ENCODE measurements around the gene CDH4.

The CDH4 gene

DNA sequence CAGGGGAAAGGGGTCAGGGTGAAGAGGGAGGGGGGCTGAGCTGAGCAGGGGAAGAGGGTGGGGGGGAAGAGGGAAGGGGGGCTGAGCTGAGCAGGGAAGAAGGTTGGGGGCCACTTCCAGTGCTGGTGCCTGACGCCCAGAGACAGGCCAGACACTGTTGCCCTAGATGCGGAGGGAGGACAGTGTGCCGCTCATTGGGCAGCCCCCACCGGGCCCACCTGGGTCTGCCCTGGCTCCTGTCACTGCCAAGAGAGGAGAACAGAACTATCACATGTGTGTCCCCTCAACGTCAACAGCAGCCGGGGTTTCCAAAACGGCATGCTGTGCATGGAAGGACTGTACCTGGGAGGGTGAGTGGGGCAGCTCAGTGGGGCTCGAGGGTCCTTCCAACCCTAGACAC lies 342.1 kb downstream of the CDH4 start:
- DNase-seq: no peak

DNA sequence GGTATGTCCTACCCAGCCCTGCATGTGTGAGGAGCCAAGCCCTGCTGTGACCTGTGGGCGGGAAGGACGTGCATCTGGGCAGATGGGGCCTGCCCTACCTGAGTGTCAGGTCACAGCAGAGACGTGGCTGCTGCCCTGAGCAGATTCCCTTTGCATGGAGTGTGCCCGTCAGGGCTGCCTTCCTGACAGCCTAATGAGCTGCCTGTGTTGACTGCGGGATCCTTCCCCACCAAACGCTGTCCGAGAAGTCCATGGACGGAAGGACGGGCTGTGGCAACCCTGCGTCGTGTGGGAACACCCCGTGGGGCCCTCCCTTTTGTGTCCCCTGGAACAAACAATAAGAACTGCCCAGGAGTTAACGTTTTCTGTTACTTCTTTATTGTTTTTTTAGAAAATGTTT lies 343.2 kb downstream of the CDH4 start:
- DNase-seq: no peak

DNA sequence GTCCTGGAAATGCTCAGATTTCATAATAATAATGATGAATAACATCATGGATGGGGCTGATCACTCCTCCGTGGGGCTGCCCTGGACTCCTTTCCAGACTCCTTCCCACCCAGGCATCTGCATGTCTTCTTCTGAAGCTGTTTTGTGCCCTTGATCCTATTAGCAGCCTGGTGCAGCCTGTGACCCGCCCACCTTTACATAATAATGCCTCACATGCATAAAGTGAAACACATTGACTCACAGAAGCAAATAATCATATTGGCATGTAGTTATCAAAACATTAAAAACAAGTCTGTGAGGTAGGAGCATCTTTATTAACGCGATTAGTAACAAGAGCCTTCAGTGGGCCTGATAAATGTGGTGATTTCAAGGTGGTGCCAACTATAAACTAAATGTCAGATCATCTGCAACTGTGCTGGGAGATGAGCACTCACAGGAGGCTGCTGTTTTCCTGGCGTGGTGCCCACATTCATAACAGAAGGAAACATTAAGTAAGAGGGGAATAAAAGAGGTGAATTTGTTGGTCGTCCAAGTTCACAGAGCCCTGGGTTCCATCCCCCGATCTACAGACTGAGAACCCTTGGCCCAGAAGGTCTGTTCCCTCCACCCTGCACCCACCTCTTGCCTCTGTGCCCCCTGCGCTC lies 344.7 kb downstream of the CDH4 start:
- no peak for DNase-seq

DNA sequence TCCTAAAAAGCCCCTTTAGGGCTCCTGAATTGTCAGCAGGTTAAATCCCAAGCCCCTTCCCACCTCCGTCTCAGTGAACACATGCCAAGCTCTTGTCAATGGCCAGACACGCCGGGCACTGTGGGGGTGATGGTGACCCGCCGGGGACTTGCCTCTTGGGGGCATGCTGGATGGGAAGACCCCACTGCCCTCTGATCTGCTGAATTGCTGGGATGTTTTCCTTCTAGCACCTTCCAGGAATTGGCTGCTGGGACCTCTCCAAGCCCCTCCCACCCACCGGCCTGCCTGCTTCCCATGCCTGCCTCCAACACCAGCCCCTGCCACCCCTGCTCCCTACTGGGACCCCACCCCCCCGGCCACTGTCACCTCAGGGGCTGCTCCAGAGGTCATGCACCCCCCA lies 345.9 kb downstream of the CDH4 start:
- DNase-seq: no peak

DNA sequence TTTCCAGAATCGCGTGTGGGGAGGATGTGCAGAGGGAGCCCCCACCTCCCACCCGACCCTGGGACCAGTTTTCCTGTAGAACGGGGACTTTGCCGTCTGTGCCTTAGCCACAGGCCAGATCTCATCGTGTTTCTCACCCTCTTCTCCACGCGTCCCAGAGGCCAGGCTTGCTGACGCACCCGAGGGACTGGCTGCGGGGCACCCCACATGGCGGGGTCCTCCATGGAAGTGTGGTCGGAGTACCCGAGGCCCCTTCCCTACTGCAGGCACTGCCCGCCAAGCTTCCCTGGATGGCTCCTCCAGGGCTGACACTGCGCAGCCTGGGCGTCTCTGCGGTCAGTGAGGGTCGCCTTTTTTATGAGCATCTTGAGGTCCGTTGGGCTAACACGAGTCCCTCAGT lies 346.5 kb downstream of the CDH4 start:
- DNase-seq: no peak

DNA sequence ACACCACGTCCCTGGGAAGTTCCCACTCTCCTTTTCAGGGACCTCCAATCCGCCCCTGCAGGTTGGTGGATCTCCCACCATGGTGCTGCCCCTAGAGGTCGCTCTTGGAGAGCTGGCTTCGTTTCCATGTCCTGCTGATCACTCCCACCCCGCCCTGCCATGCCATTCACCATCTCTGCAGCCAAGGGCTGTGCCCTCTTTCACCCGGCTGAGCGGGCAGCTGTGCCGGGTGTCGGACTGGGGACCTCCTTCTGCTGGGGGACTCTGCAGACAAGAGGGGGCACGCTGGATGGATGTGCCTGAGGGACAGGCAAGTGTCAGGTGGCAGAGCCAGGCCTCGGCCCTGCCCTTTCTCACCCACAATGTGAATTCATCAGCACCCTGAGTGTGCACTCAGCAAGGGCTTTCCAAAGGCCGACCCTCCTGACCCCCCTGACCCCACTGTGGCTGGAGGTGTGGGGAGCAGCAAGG lies 347.0 kb downstream of the CDH4 start:
- DNase-seq: no peak

DNA sequence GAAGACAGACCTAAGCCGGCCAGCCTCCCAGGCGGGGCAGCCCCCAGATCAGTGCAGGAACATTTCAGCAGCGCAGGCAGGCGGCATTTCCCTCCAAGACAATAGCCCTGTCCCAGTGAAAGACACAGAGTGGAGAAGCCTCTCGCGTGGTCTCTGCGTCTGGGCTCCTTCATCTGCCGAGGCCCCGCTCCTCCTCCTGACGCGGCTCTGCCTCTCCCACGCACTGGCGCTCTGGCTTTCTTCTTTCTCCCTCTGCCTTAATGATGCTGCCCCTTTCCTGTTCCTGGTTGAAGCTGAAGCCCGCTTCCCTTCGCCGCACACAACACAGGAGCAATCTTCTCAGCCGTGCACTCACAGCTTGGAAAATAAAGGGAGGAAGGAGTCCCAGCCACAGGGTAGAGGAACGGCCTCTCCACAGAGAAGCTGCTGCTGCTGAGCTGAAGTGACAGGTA lies 347.5 kb downstream of the CDH4 start:
- DNase-seq: no peak

DNA sequence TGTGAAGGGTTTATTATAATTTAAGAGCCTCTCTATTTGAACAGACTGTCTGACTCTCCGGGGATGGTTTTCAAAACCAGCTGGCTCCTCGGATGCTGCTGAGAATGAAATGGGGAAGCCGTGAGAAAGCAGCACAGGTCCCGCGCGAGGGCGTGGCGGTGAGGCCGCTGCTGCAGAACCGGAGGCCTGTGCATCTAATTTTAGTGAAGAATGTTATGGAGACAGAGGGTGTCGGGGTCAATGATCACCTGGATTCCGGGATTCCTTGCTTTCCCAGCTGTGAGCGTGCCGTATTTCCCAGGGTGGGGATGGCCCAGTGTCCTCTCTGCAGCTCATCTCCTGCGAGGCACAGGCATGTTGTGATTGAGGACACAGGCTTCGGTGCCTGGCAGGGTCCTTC lies 348.0 kb downstream of the CDH4 start:
- no peak for DNase-seq

DNA sequence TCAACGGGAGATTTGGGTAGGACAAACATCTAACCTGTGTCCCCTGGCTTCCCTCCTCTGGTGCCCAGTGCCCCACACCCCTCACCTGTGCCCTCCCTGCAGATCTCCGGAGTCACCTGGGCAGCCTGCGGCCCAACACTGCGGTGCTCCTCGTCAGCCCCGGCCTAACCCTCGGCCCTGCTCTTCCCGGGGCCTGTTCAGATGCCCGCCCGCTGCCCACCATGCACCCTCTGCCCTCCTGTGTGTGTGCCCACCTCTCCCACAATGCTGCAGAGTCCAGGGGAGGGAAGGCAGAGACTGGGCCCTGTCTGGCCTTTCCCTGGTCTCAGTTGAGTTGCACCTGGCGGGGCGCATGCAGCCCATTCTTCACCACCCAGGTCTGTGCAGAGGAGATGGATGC lies 349.3 kb downstream of the CDH4 start:
- no peak for DNase-seq

DNA sequence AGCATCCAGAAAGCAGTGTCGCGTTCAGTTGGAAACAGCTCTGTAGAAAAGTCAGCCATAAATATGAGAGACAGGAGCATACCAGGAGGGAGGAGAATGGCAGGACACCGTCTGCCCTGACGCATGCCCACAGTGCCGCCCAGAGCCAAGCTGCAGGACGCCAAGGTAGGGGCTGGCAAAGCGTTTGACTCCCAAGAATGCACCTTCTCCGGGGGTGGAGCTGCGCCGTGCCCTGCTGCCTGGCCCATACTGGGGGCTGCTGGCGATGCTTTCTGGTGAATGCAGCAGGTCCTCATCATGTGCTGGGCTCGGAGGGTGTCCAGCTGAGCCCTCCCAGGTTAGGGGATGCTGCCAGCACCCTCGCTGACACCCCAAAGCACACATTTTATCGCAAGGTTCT lies 349.8 kb downstream of the CDH4 start:
- no peak for DNase-seq

DNA sequence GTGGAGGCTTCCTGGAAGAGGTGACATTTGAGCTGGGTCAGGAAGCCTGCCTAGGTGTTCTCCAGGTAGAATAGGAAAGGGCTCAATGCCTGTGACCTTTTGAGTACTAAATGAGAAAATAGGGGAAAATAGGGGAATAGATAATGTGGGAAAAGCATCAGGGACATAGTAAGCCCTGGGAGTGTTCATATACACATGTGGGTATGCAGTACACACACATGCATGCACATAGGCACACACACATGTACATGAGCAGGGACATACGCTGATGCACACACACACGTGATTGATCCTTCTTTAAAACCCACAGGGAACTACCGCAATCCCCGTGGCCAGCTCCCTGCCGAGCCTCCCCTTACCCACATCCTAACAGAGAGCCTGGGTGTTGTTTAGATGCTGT lies 351.7 kb downstream of the CDH4 start:
- DNase-seq: no peak

DNA sequence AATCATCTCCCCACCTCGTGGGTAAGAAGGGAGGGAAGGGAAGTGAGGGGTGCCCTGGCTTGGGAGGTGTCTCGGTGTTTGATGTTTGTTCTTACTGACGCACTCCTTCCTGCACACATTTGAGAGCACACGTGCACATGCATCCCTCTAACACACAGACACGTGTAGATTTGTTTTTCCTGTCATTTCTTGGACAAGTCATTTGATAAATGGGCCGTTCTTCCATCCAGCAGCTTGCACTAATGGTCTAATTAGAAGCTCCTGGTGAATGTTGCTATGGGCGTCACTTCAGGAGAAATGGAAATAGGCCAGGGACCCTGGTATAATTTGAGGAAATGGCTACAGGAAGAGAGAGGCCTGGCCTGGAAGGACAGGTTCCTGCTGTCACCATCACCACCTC lies 352.5 kb downstream of the CDH4 start:
- no peak for DNase-seq

DNA sequence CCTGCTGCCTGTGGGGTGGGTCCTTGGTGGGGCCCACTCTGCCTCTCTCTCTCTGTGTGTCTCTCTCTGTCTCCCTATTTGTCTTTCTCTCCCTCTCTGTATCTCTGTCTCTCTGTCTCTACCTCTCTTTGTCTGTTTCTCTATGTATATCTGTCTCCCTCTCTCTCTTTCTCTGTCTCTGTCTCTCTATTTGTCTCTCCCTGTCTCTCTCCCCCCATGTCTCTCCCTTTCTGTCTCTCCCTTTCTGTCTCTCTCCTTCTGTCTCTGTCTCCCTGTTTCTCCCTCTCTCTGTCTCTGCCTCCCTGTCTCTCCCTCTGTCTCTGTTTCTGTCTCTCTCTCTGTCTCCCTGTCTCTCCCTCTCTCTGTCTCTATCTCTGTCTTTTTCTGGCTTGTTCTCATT lies 353.2 kb downstream of the CDH4 start:
- no peak for DNase-seq

DNA sequence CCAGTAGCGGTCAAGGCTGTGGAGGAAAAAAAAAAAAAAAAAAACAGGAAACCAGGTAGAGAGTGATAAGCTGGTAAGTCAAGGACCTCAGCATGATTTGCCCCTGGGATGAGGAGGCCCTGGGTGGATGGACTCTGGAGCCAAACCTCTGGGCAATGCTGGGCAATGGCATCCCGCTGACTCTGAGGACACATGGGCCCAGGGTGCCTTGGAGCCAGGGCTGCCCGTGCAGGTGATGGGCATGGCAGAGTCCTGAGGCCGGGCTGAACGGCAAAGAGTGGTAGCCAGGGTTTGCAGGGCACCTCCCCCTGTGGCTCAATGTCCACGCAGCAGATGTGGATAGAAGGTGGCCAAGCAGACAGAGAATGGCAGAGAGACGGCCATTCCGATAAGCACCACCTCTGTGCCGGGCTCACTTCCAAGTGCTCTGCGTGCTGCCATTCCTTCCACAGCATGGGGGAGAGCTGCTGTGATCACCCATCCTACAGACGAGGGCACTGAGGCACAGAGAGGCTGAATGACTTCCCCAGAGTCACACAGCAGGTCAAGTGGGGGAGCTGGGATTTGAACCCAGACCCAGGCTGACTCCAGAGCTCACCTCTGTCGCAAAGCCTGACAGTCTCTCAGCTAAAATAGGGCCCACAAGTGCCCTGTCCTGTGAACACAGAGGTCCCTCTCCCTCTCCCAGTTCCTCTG lies 353.9 kb downstream of the CDH4 start:
- no peak for DNase-seq

DNA sequence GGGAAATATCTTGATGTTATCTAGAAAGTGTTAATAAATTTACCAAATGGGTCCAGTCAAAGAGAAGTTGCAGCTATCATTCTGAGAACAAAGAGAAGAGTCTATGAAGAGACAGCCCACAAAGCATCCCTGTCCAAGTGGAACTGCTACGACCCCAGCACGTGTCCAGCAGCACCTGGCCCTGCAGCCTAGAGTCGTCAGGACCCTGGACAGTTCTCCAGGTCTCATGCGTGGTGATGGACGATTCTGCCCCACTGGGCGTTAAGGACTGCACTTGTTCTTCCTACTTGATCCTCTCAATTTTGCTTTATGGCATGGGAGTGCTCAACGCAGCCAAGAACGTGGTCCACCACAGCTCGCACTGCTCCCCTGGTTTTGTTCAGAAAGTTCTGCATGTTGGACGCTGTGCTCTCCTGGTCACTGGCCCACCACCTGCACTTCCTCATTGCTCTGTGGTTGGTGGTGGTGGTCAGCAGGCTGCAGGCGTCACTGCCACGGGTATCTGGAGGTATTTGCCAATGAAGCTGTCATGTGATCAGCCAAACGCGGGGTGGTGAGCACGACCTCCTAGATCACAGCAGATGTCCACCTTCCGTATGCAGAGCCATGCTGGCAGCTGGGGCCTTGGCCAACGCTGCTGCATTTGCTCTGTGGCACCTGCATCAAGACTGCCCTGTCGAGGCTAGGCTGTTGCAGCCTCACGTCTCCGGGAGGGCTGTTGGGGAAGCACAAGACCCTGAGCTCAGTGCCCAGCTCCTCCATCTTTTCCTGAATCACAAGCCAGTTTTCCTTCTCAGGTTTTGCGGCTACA lies 356.4 kb downstream of the CDH4 start:
- peak; percentile 38 for DNase-seq

DNA sequence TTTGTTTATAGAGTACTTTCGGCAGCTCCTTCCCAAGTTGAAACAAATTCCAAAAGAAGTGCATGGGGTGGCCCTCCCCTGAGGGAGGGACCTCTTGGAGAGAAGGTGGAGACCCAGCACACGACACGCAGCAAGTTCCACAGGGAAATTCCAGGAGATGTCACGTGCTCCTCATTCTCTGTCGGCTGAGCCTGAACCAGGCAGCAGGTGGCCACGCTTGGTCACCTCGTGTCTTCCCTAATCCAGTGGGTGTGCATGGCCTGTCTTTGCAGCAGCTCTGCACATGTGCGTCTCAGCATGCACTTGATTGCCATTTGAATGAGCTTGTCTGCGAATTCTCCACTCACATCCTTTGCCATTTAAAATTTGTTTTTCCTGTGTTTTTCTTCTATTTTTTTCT lies 357.4 kb downstream of the CDH4 start:
- DNase-seq: no peak

DNA sequence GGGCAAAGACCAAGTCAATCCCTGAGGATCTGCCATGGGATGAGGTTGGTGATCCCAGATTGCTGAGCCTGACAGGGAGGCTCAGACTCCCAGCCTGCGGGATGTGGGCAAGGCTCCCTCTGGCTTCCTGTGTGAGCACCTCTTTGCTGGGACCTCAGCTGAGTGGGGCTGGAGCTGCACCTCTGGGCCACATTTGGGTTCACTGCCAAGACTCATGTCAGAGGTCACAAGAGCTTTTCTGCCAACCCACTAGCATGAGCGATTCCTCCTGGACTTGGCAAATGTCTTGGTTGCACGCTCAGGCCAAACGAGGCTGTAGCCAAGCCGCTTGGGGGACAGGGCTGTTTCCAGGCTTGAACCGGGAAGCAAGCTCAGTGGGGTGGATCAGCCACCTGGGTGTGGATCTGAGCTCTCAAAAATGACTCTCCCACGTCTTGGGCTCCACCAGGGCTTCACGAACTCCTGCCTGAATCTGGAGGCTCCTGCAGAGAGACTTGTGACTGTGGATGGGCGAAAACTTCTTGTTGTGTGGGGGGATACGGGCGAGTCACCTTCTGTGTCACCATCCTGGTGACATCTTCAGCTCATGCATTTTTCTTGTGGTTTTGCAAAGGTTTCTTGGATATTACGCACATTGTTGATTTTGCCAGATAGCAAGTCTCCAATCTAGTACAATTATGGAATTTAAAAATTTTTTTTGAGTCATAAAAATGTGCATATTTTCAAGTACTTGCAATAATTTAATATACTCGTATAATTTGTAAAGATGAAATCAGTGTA lies 359.5 kb downstream of the CDH4 start:
- DNase-seq: no peak

DNA sequence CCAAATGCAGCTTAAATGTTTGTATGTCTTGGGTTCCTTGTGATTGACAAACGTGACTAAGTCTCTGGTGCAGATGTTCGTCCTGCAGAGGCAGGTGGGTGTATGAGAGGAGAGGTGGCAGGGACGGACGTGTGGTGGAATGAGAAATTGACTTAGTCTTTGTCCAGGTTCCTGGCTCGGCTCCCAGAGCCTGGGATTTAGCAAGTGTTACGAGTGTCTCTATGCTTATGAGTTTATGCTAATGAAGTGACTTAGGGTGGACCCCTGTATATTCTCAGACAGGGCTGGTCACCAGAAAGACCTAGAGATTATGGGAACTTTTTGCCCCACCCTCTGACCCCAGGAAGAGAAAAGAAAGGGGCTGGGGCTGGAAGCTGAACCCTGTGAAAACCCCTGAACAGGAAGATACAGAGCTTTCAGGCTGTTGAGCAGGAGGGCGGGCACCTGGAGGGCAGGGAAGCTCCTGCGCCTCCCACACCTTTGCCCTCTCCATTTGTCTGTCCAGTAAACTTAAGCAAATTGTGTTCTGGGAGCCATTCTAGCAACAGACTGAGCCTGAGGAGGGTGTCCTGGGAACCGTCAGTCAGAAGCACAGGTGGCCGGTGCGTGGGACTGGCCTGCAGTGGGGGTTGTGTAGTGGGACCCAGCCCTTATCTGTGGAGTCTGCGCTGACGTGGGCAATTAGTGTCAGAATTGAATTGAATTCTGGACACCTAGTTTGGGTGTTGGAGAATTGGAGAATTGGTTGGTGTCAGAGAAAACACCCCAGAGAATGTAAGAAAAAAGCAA lies 362.1 kb downstream of the CDH4 start:
- no peak for DNase-seq

DNA sequence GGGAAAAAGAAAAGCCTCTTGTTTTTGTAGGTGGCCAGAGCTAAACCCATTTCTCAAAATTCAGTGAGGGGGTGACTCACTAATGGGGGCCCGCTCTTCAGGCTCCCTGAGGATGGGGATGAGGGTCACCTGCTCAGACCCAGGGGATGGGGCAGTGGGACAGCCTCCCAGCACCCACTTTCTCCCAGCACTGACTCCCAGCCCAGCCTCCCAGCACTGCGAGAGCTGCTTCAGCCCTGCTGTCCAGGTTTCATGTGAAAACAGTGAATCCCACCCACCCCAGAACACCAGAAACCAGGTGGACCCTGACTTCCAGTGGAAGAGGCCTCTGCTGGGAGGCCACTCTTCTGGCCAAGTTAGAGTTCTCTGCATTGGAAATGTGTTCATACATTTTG lies 362.6 kb downstream of the CDH4 start:
- DNase-seq: no peak

DNA sequence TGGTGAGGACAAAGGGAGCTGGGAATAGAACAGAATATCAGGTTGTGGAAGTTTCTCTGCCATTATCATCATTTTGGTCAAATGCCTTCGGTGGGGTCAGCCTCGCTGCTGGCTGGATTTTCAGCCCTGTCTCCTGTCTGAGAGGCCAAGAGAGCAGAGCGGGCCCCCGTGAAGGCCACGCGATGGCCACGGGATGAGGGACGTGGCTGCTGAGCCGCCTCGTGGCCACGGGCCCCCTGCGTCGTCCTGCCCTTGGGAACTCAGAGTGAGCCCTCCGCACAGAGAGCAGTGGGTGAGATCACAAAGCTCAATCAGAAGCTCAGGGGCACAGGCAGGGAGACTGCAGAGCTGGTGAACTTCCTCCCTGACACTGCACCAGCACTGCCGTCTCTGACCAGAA lies 363.7 kb downstream of the CDH4 start:
- DNase-seq: no peak

DNA sequence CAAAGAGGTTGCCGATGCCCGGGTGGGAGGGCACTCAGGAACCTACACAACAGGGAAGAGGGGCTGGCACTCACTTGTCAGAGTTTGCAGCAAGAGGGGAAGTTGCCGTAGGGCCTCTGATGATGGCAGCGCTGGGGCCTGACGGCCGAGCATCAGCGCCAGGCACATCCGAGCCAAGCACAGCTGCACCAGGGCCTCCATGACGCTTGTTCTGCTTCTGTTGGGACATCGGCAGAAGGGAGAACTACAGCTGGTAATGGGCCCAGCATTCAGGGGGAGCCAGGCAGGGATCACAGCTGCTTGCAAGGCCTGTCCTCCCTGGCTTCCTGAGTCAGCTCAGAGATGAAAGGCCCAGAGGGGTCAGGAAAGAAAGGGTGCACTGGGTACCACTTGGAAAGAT lies 367.7 kb downstream of the CDH4 start:
- no peak for DNase-seq

DNA sequence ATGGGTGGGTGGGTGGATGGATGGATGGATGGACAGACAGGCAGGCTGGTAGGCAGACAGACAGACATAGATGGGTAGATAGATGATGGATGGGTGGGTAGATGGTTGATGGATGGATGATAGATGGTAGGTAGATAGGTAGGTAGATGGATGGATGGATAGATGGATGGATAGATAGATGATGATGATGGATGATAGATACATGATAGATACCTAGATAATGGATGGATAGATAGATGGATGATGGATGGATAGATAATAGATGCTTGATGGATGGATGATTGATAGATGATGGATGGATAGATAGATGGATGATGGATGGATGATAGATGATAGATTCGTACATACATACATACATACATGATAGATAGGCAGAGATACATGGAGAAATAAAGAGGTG lies 368.1 kb downstream of the CDH4 start:
- no peak for DNase-seq

Data from hematopoietic multipotent progenitor cell treated with erythropoietin and hydrocortisone succinate and interleukin-3 and kit ligand, for 6 days (in vitro differentiated cells).